ENCODE measurements around the gene RAVER2.
"Not testable (repeated sequence)": the region's sequence is repeated elsewhere in the genome, so short reads cannot be mapped to it uniquely, and the experiment has no call there.

Gene RAVER2

GRCh38 chr1:64748222-64748621 lies 3.3 kb downstream of the RAVER2 start:
- no peak for DNase-seq (ENCODE audit: low read depth in 2 of 2)

GRCh38 chr1:64748706-64749105 lies 3.8 kb downstream of the RAVER2 start:
- no peak for DNase-seq (ENCODE audit: low read depth in 2 of 2)

- no peak for DNase-seq (ENCODE audit: low read depth in 2 of 2)
Measured at GRCh38 chr1:64750092-64750491, 5.2 kb downstream of the RAVER2 start.

- no peak for DNase-seq (ENCODE audit: low read depth in 2 of 2)
Measured at GRCh38 chr1:64750875-64751274, 6.0 kb downstream of the RAVER2 start.

- DNase-seq (ENCODE audit: low read depth in 2 of 2) = no peak
Measured at GRCh38 chr1:64754173-64754572, 9.3 kb downstream of the RAVER2 start.

GRCh38 chr1:64755361-64755760 lies 10.5 kb downstream of the RAVER2 start:
- DNase-seq (ENCODE audit: low read depth in 2 of 2) = no peak

- DNase-seq (ENCODE audit: low read depth in 2 of 2) = no peak
Measured at GRCh38 chr1:64756770-64757169, 11.9 kb downstream of the RAVER2 start.

GRCh38 chr1:64757213-64757612 lies 12.3 kb downstream of the RAVER2 start:
- DNase-seq (ENCODE audit: low read depth in 2 of 2) = no peak

GRCh38 chr1:64758233-64758632 lies 13.4 kb downstream of the RAVER2 start:
- DNase-seq (ENCODE audit: low read depth in 2 of 2) = no peak

GRCh38 chr1:64759968-64760367 lies 15.1 kb downstream of the RAVER2 start:
- DNase-seq (ENCODE audit: low read depth in 2 of 2) = no peak

GRCh38 chr1:64765012-64765411 lies 20.1 kb downstream of the RAVER2 start:
- no peak for DNase-seq (ENCODE audit: low read depth in 2 of 2)

GRCh38 chr1:64765826-64766225 lies 21.0 kb downstream of the RAVER2 start:
- no peak for DNase-seq (ENCODE audit: low read depth in 2 of 2)

- DNase-seq (ENCODE audit: low read depth in 2 of 2) = no peak
Measured at GRCh38 chr1:64766429-64766828, 21.6 kb downstream of the RAVER2 start.

- no peak for DNase-seq (ENCODE audit: low read depth in 2 of 2)
Measured at GRCh38 chr1:64769482-64769881, 24.6 kb downstream of the RAVER2 start.

GRCh38 chr1:64769971-64770370 lies 25.1 kb downstream of the RAVER2 start:
- DNase-seq (ENCODE audit: low read depth in 2 of 2) = no peak

GRCh38 chr1:64773306-64773705 lies 28.4 kb downstream of the RAVER2 start:
- not testable (repeated sequence) for DNase-seq (ENCODE audit: low read depth in 2 of 2)

- no peak for DNase-seq (ENCODE audit: low read depth in 2 of 2)
Measured at GRCh38 chr1:64775113-64775512, 30.2 kb downstream of the RAVER2 start.

GRCh38 chr1:64782044-64782443 lies 37.2 kb downstream of the RAVER2 start:
- not testable (repeated sequence) for DNase-seq (ENCODE audit: low read depth in 2 of 2)

- not testable (repeated sequence) for DNase-seq (ENCODE audit: low read depth in 2 of 2)
Measured at GRCh38 chr1:64782848-64783247, 38.0 kb downstream of the RAVER2 start.

GRCh38 chr1:64790832-64791487 lies 46.1 kb downstream of the RAVER2 start:
- no peak for DNase-seq (ENCODE audit: low read depth in 2 of 2)

GRCh38 chr1:64798872-64799271 lies 54.0 kb downstream of the RAVER2 start:
- DNase-seq (ENCODE audit: low read depth in 2 of 2) = no peak

- no peak for DNase-seq (ENCODE audit: low read depth in 2 of 2)
Measured at GRCh38 chr1:64801851-64802523, 57.1 kb downstream of the RAVER2 start.

- DNase-seq (ENCODE audit: low read depth in 2 of 2) = no peak
Measured at GRCh38 chr1:64809309-64809708, 64.4 kb downstream of the RAVER2 start.

- DNase-seq (ENCODE audit: low read depth in 2 of 2) = no peak
Measured at GRCh38 chr1:64810001-64810400, 65.1 kb downstream of the RAVER2 start.
